Motor neuron (in vitro differentiated cells): ENCODE data around the gene THADA. TPM values are rescaled to one million over a fixed set of nuclear protein-coding genes. Genes with fewer than 3 reads are reported as not detected.
"Not testable (repeated sequence)": the region's sequence is repeated elsewhere in the genome, so short reads cannot be mapped to it uniquely, and the experiment has no call there.

Source experiments
- ATAC-seq, 8 experiments: fragments of 200-7000 bp; cut with Tn5 transposase; replicated peaks in 6 of 8; 2 replicates each; pipeline ENCODE4 v1.8.0; 2021; ENCODE audit warnings: mild to moderate bottlenecking in 8 of 8, moderate library complexity in 8 of 8
- H3K27ac ChIP-seq, 2 donors: fragments of 250-450 bp; sonication (Bioruptor Pico); 2 replicates each; pipeline ENCODE4 v1.9.0; 2021; ENCODE audit warnings: antibody characterized with exemption in 2 of 2, mild to moderate bottlenecking in 2 of 2, moderate library complexity in 1 of 2
- H3K4me1 ChIP-seq, 2 donors: fragments of 250-450 bp; sonication (Bioruptor Pico); replicated peaks in 1 of 2; 2 replicates each; pipeline ENCODE4 v1.6.1; 2021; ENCODE audit warnings: antibody characterized with exemption in 2 of 2, mild to moderate bottlenecking in 2 of 2, moderate library complexity in 1 of 2
- H3K4me3 ChIP-seq, 5 donors: fragments of 250-450 bp; sonication (Bioruptor Pico); 2 replicates each; pipeline ENCODE4 v1.9.0; 2021; ENCODE audit warnings: antibody characterized with exemption in 5 of 5, mild to moderate bottlenecking in 5 of 5, moderate library complexity in 4 of 5
- WGBS, 10 experiments: fragments of 450-650 bp; shearing (Covaris generic); methylation state at CpG; one replicate each; pipeline ENCODE4 v1.0.0; 2022; 5-methylcytosine and 5-hydroxymethylcytosine counted together
- in situ Hi-C, 9 experiments: fragments of 400-800 bp; cut with MboI; loops; one replicate each; pipeline ENCODE4 v1.15.0; 2021; ENCODE audit warnings: low sequenced_read_pairs in 9 of 9, low pct_unique_long_range_greater_than_20kb in 2 of 9; ENCODE audit not compliant: unreplicated experiment in 9 of 9
- total RNA-seq, 8 experiments: library from RNA; unstranded; fragments of 300-600 nt; gene quantifications; 2 replicates each; pipeline versions ENCODE4 v1.2.3 to v1.2.4, GENCODE V29; 2022

Gene THADA
- total RNA-seq, 8 experiments from 2014 or later: 10.4 to 33.6 (median 15.9) TPM

GRCh38 chr2:43553341-43553855 is 42.4 kb downstream of the THADA start:
- H3K4me1 ChIP-seq: no peaks in the 10 kb centered on the region
- 75 to 100% (median 93%) methylated on average over 1 to 3 of the region's 3 CpGs; no CpG with 5 or more reads in 1 of the 10 experiments for WGBS, 10 experiments
- in situ Hi-C loops: no loop called here
- no peak overlapping the region for H3K27ac ChIP-seq
- H3K4me3 ChIP-seq: no peak overlapping the region
- peak in 1 of 8 experiments; percentile 55 for ATAC-seq

DNA sequence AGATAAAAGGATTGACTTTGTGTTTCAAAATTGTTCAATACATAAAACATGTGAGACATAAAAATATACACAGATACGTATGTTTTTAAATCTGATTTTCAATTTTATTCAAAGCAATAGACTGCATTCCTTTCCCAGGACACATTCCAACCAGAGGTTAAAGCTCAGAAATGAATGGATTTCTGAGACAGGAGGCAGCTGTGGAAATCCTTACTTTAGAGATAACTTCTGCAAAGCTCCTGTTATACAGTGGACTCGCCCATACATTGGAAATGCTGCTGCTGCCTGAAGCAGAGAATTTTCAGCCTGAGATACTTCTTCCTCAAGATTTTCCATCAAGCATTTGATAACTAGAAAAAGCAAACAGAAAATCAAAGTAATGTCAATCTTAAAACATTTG is 43.8 kb downstream of the THADA start:
- Histone ChIP-seq H3K4me3 (no peak overlapping the region), H3K4me1 (no peaks in the 10 kb centered on the region), H3K27ac (no peak overlapping the region)
- ATAC-seq: no peak
- in situ Hi-C loops: no loop called here
- 90 to 100% (median 100%) methylated on average over 1 to 2 of the region's 2 CpGs; no CpG with 5 or more reads in 1 of the 10 experiments for WGBS, 10 experiments

GRCh38 chr2:43548381-43548780 is 47.5 kb downstream of the THADA start:
- not testable (repeated sequence) for H3K27ac ChIP-seq, ATAC-seq, H3K4me1 ChIP-seq, H3K4me3 ChIP-seq
- in situ Hi-C loops: loop anchor here in 1 of 9 experiments (25.0 kb wide), 1 partner anchor 711 kb away; no protein-coding TSS in a partner anchor
- WGBS, 10 experiments: 100% methylated on average over 1 of the region's 14 CpGs; no CpG with 5 or more reads in 9 of the 10 experiments

- in situ Hi-C loops: loop anchor here in 1 of 9 experiments (25.0 kb wide), 1 partner anchor 705 kb away; no protein-coding TSS in a partner anchor
- 0 to 66% (median 38%) methylated on average over 1 to 3 of the region's 3 CpGs; no CpG with 5 or more reads in 1 of the 10 experiments for WGBS, 10 experiments
- Histone ChIP-seq H3K4me1 (no peaks in the 10 kb centered on the region), H3K4me3 (no peak overlapping the region), H3K27ac (no peak overlapping the region)
- ATAC-seq: peak in 2 of 8 experiments; percentile 13 to 59
Measured at GRCh38 chr2:43542285-43542933, 53.4 kb downstream of the THADA start.

DNA sequence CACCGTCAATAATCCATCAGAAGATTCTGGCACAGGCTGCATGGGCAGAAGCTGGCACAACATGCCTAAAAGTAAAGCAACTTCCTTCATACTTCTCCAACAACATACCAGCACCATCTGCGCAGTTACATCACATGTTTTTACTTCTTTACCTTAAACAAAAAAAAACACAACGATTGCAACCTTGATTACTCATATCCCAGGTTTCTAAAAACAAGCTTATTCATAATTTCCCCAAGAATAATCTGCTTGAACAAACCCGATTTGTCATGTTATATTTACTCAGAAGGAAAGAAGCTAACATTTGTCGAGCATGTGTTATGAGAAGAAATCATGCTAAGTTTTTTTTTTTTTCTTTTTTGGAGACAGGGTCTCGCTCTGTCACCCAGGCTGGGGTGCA is 54.7 kb downstream of the THADA start:
- no peaks in the 10 kb centered on the region for H3K4me1 ChIP-seq
- 36 to 100% (median 94%) methylated on average over 3 to 6 of the region's 6 CpGs for WGBS, 10 experiments
- no peak for ATAC-seq
- in situ Hi-C loops: loop anchor here in 1 of 9 experiments (25.0 kb wide), 1 partner anchor 704 kb away; no protein-coding TSS in a partner anchor
- H3K27ac ChIP-seq: no peak overlapping the region
- no peak overlapping the region for H3K4me3 ChIP-seq

DNA sequence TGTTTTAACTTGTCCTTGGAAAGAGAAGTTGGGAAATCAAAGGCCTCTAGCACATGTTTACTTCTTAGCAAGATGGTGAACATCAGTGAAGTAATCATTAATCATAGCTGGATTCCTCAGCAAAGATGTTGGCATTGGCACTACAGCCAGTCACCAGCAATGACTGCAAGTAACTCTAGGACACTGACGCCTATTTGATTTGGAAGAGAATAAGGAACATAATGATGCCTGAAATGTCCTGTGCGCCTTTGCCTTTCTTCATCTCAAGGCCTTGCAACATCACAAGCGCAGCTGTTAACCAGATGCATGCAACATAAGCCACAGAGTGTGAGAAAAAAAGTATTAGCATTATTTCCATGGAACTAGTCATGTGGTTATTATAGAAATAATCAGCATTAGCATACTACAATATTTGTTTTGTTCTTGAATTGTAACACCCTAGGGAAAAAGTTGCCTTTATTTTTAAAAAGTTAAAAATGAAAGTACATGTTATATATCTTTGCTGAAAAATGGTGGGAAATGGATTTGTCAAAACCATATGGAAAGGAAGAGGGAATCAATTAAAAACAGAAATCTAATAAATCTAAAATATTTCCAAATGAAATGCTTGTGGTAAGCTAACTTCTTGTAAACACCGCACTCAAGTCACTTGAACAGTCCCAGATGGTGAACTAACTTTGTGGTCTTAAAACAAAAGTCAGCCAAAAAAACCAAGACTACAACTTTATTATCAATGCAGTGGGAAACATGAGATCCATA is 55.6 kb downstream of the THADA start:
- Histone ChIP-seq H3K4me1 (no peaks in the 10 kb centered on the region), H3K4me3 (no peak overlapping the region), H3K27ac (no peak overlapping the region)
- in situ Hi-C loops: loop anchor here in 1 of 9 experiments (25.0 kb wide), 1 partner anchor 703 kb away; no protein-coding TSS in a partner anchor
- 0 to 100% (median 71%) methylated on average over 1 to 4 of the region's 4 CpGs for WGBS, 10 experiments
- peak in 4 of 8 experiments; percentile 56 to 97 (median 95) for ATAC-seq

DNA sequence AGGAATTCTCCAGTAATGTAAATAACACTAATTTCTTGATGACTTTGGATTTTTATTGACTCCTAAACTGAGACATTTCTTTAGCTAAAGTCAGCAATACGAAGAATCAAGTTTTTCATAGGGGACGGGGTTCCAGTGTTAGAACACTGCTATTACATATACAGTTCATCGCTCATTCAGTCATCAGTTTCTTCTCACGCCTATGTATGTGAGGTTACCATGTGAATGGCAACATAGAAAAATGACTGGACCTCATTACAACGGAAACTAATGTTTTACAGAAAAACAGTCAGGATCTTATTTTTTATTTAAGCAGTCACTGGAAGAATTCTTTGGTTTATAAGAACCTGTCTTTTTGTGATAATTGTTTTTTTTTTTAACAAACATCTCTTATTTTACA is 56.4 kb downstream of the THADA start:
- in situ Hi-C loops: loop anchor here in 1 of 9 experiments (25.0 kb wide), 1 partner anchor 702 kb away; no protein-coding TSS in a partner anchor

GRCh38 chr2:43538034-43538670 is 57.7 kb downstream of the THADA start:
- Histone ChIP-seq H3K27ac (no peak overlapping the region), H3K4me3 (no peak overlapping the region), H3K4me1 (no peaks in the 10 kb centered on the region)
- no peak for ATAC-seq
- WGBS, 10 experiments: 83 to 100% (median 100%) methylated on average over 1 of the region's 1 CpG; no CpG with 5 or more reads in 6 of the 10 experiments
- in situ Hi-C loops: loop anchor here in 1 of 9 experiments (25.0 kb wide), 1 partner anchor 701 kb away; no protein-coding TSS in a partner anchor

More for the DNA sequence above, 56.4 kb downstream of the THADA start:
- 29 to 97% (median 89%) methylated on average over 1 to 5 of the region's 5 CpGs for WGBS, 10 experiments
- H3K4me3 ChIP-seq: no peak overlapping the region
- no peak overlapping the region for H3K27ac ChIP-seq
- no peak for ATAC-seq
- H3K4me1 ChIP-seq: no peaks in the 10 kb centered on the region

DNA sequence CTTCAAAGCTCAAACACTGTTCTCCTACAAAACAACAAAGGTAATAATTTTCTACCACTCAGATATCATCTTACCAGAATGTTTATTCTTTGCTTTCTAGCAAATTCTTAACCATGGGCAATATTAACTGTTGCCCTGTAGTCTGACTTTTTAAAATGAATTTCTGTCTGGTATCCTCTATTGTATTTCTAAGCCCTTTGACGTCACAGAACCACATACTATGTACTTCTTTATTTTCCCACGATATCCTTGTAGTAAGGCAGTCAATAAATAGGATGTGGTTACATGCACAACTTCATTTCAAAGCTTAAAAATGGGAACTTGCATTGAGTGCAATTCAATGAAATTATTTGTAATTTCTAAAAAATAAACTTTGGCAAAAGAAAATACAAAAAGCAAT is 58.7 kb downstream of the THADA start:
- Histone ChIP-seq H3K27ac (no peak overlapping the region), H3K4me3 (no peak overlapping the region), H3K4me1 (no peaks in the 10 kb centered on the region)
- no peak for ATAC-seq
- 29 to 100% (median 100%) methylated on average over 1 to 2 of the region's 2 CpGs; no CpG with 5 or more reads in 1 of the 10 experiments for WGBS, 10 experiments
- in situ Hi-C loops: loop anchor here in 1 of 9 experiments (25.0 kb wide), 1 partner anchor 700 kb away; no protein-coding TSS in a partner anchor

- Histone ChIP-seq H3K4me3 (no peak overlapping the region), H3K27ac (no peak overlapping the region), H3K4me1 (no peaks in the 10 kb centered on the region)
- in situ Hi-C loops: loop anchor here in 1 of 9 experiments (25.0 kb wide), 1 partner anchor 697 kb away; no protein-coding TSS in a partner anchor
- 75 to 100% (median 94%) methylated on average over 1 to 3 of the region's 3 CpGs for WGBS, 10 experiments
- ATAC-seq: no peak
Measured at GRCh38 chr2:43534569-43534968, 61.3 kb downstream of the THADA start.

DNA sequence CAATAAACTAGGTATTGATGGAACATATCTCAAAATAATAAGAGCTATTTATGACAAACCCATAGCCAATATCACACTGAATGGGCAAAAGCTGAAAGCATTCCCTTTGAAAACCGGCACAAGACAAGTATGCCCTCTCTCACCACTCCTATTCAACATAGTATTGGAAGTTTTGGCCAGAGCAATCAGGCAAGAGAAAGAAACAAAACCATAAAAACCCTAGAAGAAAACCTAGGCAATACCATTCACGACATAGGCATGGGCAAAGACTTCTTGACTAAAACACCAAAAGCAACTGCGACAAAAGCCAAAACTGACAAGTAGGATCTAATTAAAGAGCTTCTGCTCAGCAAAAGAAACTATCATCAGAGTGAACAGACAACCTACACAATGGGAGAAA is 63.3 kb downstream of the THADA start:
- H3K27ac ChIP-seq, ATAC-seq, H3K4me1 ChIP-seq, H3K4me3 ChIP-seq: not testable (repeated sequence)
- WGBS, 10 experiments: 80 to 100% (median 96%) methylated on average over 1 to 3 of the region's 3 CpGs
- in situ Hi-C loops: loop anchor here in 1 of 9 experiments (25.0 kb wide), 1 partner anchor 695 kb away; no protein-coding TSS in a partner anchor

DNA sequence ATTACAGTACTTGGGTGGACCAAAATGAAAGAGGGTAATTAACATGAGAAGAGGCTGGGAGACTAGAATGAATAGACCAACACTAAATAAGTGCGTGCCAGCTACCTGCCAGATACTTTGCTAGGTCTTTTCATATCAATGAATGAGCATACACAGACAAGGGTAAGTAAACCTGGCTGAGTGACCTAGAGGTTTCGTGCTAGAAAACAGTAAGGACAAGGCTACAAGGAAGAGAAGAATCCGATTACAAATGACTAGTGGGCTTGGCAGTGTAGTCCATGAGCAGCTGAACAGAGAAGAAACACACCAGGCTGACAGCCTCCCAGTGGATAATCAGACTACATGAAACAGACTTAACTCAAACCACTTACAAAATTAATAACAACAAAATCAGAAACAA is 64.6 kb downstream of the THADA start:
- in situ Hi-C loops: loop anchor here in 1 of 9 experiments (25.0 kb wide), 1 partner anchor 694 kb away; no protein-coding TSS in a partner anchor
- ATAC-seq: no peak
- WGBS, 10 experiments: 75 to 100% (median 93%) methylated on average over 1 to 3 of the region's 3 CpGs
- no peak overlapping the region for H3K4me3 ChIP-seq
- no peak overlapping the region for H3K27ac ChIP-seq
- H3K4me1 ChIP-seq: no peaks in the 10 kb centered on the region
